GM21723 (cell line): ENCODE results near the gene SLF2.

ENCODE experiments used
- ATAC-seq: cut with Tn5 transposase; IDR thresholded peaks from one replicate; pipeline ENCODE4 v1.9.1; 2021; ENCODE audit warnings: mild to moderate bottlenecking, moderate library complexity; ENCODE audit not compliant: unreplicated experiment

SLF2 gene

GRCh38 chr10:100896876-100897461 is 15.8 kb upstream of the SLF2 start:
- no peak for ATAC-seq

GRCh38 chr10:100897976-100898375 is 14.8 kb upstream of the SLF2 start:
- no peak for ATAC-seq

- no peak for ATAC-seq
Observed at GRCh38 chr10:100899171-100899570, 13.6 kb upstream of the SLF2 start.

GRCh38 chr10:100901051-100901450 is 11.7 kb upstream of the SLF2 start:
- no peak for ATAC-seq

- no peak for ATAC-seq
Observed at GRCh38 chr10:100902622-100903021, 10.1 kb upstream of the SLF2 start.

- ATAC-seq: no peak
Observed at GRCh38 chr10:100904917-100905316, 7.8 kb upstream of the SLF2 start.

- no peak for ATAC-seq
Observed at GRCh38 chr10:100907175-100907574, 5.6 kb upstream of the SLF2 start.

GRCh38 chr10:100907773-100908363 is 4.9 kb upstream of the SLF2 start:
- ATAC-seq: no peak

GRCh38 chr10:100908378-100908777 is 4.4 kb upstream of the SLF2 start:
- no peak for ATAC-seq

- ATAC-seq: no peak
Observed at GRCh38 chr10:100909501-100910263, 3.1 kb upstream of the SLF2 start.

- no peak for ATAC-seq
Observed at GRCh38 chr10:100911472-100911871, 1.3 kb upstream of the SLF2 start.

- ATAC-seq: no peak
Observed at GRCh38 chr10:100912013-100912604, 654 bp upstream of the SLF2 start.

- no peak for ATAC-seq
Observed at GRCh38 chr10:100913470-100913865, 705 bp downstream of the SLF2 start.

- no peak for ATAC-seq
Observed at GRCh38 chr10:100917071-100917470, 4.3 kb downstream of the SLF2 start.

- no peak for ATAC-seq
Observed at GRCh38 chr10:100923580-100923979, 10.8 kb downstream of the SLF2 start.

GRCh38 chr10:100927266-100927665 is 14.5 kb downstream of the SLF2 start:
- no peak for ATAC-seq

- no peak for ATAC-seq
Observed at GRCh38 chr10:100928039-100928438, 15.3 kb downstream of the SLF2 start.

- ATAC-seq: no peak
Observed at GRCh38 chr10:100930368-100930767, 17.6 kb downstream of the SLF2 start.

- ATAC-seq: no peak
Observed at GRCh38 chr10:100934084-100934659, 21.4 kb downstream of the SLF2 start.

- no peak for ATAC-seq
Observed at GRCh38 chr10:100939763-100940344, 27.1 kb downstream of the SLF2 start.

- ATAC-seq: no peak
Observed at GRCh38 chr10:100942229-100942628, 29.5 kb downstream of the SLF2 start.
